HCT116 (cell line): ENCODE results near the gene MCL1. TPM values are rescaled to one million over a fixed set of nuclear protein-coding genes. Genes with fewer than 3 reads are reported as not detected.

Experiments used
- ATAC-seq: fragments of 200-7000 bp; cut with Tn5 transposase; 2 replicates; pipeline ENCODE4 v1.9.1; 2020; ENCODE audit warnings: mild to moderate bottlenecking, moderate library complexity
- BruUV-seq: library from RNA; stranded (reverse); fragments of 400-500 nt; replicated peaks from 2 replicates; lab custom pipeline; 2021; lab: Mats Ljungman, UMichigan
- CTCF ChIA-PET: fragments of 300-600 bp; sonication (Branson Sonifier 250); formaldehyde crosslinking; loops from one replicate; lab custom pipeline; 2021; ENCODE audit warnings: antibody characterized with exemption; lab: Charles Lee
- POLR2A ChIA-PET: fragments of 300-600, 350-600 bp; sonication (Branson Sonifier 250); formaldehyde crosslinking; loops from one replicate; lab custom pipeline; 2021; ENCODE audit warnings: antibody characterized with exemption; lab: Charles Lee
- RAD21 ChIA-PET, 2 experiments: fragments of 300-600 bp; sonication (Branson Sonifier 250); formaldehyde crosslinking; loops; one replicate each; lab custom pipeline; 2023; ENCODE audit warnings: low total read pairs in 2 of 2; ENCODE audit not compliant: uncharacterized antibody in 2 of 2, unreplicated experiment in 2 of 2, low non-redundant PET in 1 of 2; lab: Charles Lee
- DNase-seq: peaks from one replicate; pipeline ENCODE4 v3.0.0-alpha.2; 2010; ENCODE audit warnings: low read depth, low spot score
- H2AFZ ChIP-seq: fragments of 200-600 bp; shearing (Covaris generic), sonication (generic); 2 replicates; pipeline ENCODE4 v1.6.1; 2017; ENCODE audit warnings: low read depth, mixed run types, mixed read lengths, antibody characterized with exemption, low read length; ENCODE audit not compliant: poor library complexity, severe bottlenecking
- H3K27ac ChIP-seq: 2 replicates; pipeline ENCODE4 v1.5.1; 2012; ENCODE audit warnings: low read depth, low read length
- H3K27me3 ChIP-seq: fragments of 200-600 bp; sonication (generic); 2 replicates; pipeline ENCODE4 v1.6.1; 2016; ENCODE audit warnings: mixed run types, low read length, mixed read lengths; ENCODE audit not compliant: insufficient read depth
- H3K36me3 ChIP-seq, 2 experiments: fragments of 200-500 bp in 1 of 2; fragments of 200-600 bp in 1 of 2; sonication (Bioruptor generic) in 1 of 2; sonication (generic) in 1 of 2; 2 replicates each; pipeline versions ENCODE4 v1.5.1 to v1.6.1; 2014 to 2016; ENCODE audit warnings: low read length in 2 of 2, inconsistent platforms in 1 of 2, mixed read lengths in 1 of 2, mixed run types in 1 of 2; ENCODE audit not compliant: insufficient read depth in 2 of 2, control insufficient read depth in 1 of 2
- H3K4me1 ChIP-seq, 2 experiments: fragments of 200-600 bp in 1 of 2; sonication (generic) in 1 of 2; 2 replicates each; pipeline versions ENCODE4 v1.5.1 to v1.6.1; 2012 to 2017; ENCODE audit warnings: low read length in 2 of 2, inconsistent platforms in 1 of 2, mild to moderate bottlenecking in 1 of 2, mixed read lengths in 1 of 2, mixed run types in 1 of 2, moderate library complexity in 1 of 2; ENCODE audit not compliant: insufficient read depth in 2 of 2, control insufficient read depth in 1 of 2
- H3K4me2 ChIP-seq: fragments of 200-600 bp; sonication (generic); 2 replicates; pipeline ENCODE4 v1.6.1; 2017; ENCODE audit warnings: mixed run types, low read length, mixed read lengths
- H3K4me3 ChIP-seq, 2 experiments: fragments of 200-600 bp in 1 of 2; sonication (generic) in 1 of 2; replicated peaks in 1 of 2; 2 replicates each; pipeline ENCODE4 v1.5.1; 2011 to 2016; ENCODE audit warnings: low read length in 2 of 2, control low read depth in 1 of 2, low read depth in 1 of 2, mild to moderate bottlenecking in 1 of 2, mixed read lengths in 1 of 2, mixed run types in 1 of 2
- H3K79me2 ChIP-seq: fragments of 200-600 bp; sonication (generic); 2 replicates; pipeline ENCODE4 v1.6.1; 2017; ENCODE audit warnings: mild to moderate bottlenecking, mixed run types, low read length, moderate library complexity, mixed read lengths; ENCODE audit not compliant: insufficient read depth
- H3K9ac ChIP-seq: fragments of 200-600 bp; sonication (generic); 2 replicates; pipeline ENCODE4 v1.6.1; 2016; ENCODE audit warnings: low read length, mixed read lengths
- H3K9me2 ChIP-seq: fragments of 200-600 bp; sonication (generic), shearing (Covaris generic); 2 replicates; pipeline ENCODE4 v1.6.1; 2017; ENCODE audit warnings: mixed run types, mild to moderate bottlenecking, moderate library complexity; ENCODE audit not compliant: insufficient read depth
- H3K9me3 ChIP-seq, 2 experiments: fragments of 200-500 bp in 1 of 2; fragments of 200-600 bp in 1 of 2; sonication (Bioruptor generic) in 1 of 2; sonication (generic) in 1 of 2; 2 replicates each; pipeline ENCODE4 v1.6.1; 2014 to 2017; ENCODE audit warnings: low read length in 2 of 2, mixed read lengths in 2 of 2, inconsistent platforms in 1 of 2, low read depth in 1 of 2, mild to moderate bottlenecking in 1 of 2, mixed run types in 1 of 2, moderate library complexity in 1 of 2; ENCODE audit not compliant: control insufficient read depth in 1 of 2, insufficient read depth in 1 of 2
- H4K20me1 ChIP-seq: fragments of 200-600 bp; sonication (generic), shearing (Covaris generic); 2 replicates; pipeline ENCODE4 v1.6.1; 2017; ENCODE audit warnings: mixed run types, mild to moderate bottlenecking, moderate library complexity; ENCODE audit not compliant: insufficient read depth
- CBX3 ChIP-seq: IDR thresholded peaks from 2 replicates; pipeline ENCODE4 v1.6.1; 2012; ENCODE audit warnings: low read depth
- EGR1 ChIP-seq: IDR thresholded peaks from 2 replicates; pipeline ENCODE4 v1.6.1; 2012; ENCODE audit warnings: low read depth
- ELF1 ChIP-seq: IDR thresholded peaks from 2 replicates; pipeline ENCODE4 v1.6.1; 2012; ENCODE audit warnings: low read depth, borderline replicate concordance
- EZH2 ChIP-seq: fragments of 200-600 bp; sonication (generic); IDR thresholded peaks from 2 replicates; pipeline ENCODE4 v1.6.1; 2017; ENCODE audit warnings: antibody characterized with exemption, mixed run types
- EZH2phosphoT487 ChIP-seq: fragments of 200-600 bp; IDR thresholded peaks from 2 replicates; pipeline ENCODE4 v1.6.1; 2018; ENCODE audit warnings: antibody characterized with exemption, borderline replicate concordance
- JUND ChIP-seq: IDR thresholded peaks from 2 replicates; pipeline ENCODE4 v1.6.1; 2012
- POLR2A ChIP-seq: IDR thresholded peaks from 2 replicates; pipeline ENCODE4 v1.7.0; 2011; ENCODE audit warnings: borderline replicate concordance; ENCODE audit not compliant: insufficient read depth, insufficient read length; ENCODE audit errors: extremely low read depth
- POLR2AphosphoS5 ChIP-seq: IDR thresholded peaks from 2 replicates; pipeline ENCODE4 v1.6.1; 2011; ENCODE audit warnings: mild to moderate bottlenecking, low read depth, low read length, moderate library complexity
- RAD21 ChIP-seq: IDR thresholded peaks from 2 replicates; pipeline ENCODE4 v1.6.1; 2012; ENCODE audit warnings: low read depth, mild to moderate bottlenecking
- SP1 ChIP-seq: IDR thresholded peaks from 2 replicates; pipeline ENCODE4 v1.6.1; 2012; ENCODE audit warnings: low read depth
- SRF ChIP-seq: IDR thresholded peaks from 2 replicates; pipeline ENCODE4 v1.6.1; 2012; ENCODE audit warnings: low read depth
- TCF7L2 ChIP-seq: IDR thresholded peaks from 2 replicates; pipeline ENCODE4 v1.7.0; 2011; ENCODE audit warnings: borderline replicate concordance, inconsistent platforms; ENCODE audit not compliant: insufficient read depth, insufficient read length; ENCODE audit errors: extremely low read depth
- YY1 ChIP-seq: IDR thresholded peaks from 2 replicates; pipeline ENCODE4 v1.6.1; 2011; ENCODE audit warnings: low read length, low read depth, moderate library complexity, mild to moderate bottlenecking; ENCODE audit not compliant: insufficient replicate concordance; ENCODE audit errors: extremely low read depth
- ZFX ChIP-seq: fragments of 450-650 bp; IDR thresholded peaks from 2 replicates; pipeline ENCODE4 v1.6.1; 2017
- ZNF274 ChIP-seq: fragments of 200-500 bp; sonication (Bioruptor generic); IDR thresholded peaks from 2 replicates; pipeline ENCODE4 v1.6.1; 2014; ENCODE audit warnings: mild to moderate bottlenecking, low read depth, low read length, inconsistent platforms
- intact Hi-C: fragments of 100-400 bp; cut with micrococcal nuclease; formaldehyde crosslinking; loops from 2 replicates; pipeline ENCODE4 v1.10.0; 2022
- total RNA-seq: library from RNA; stranded (reverse); gene quantifications from one replicate; pipeline ENCODE4 v1.2.1, GENCODE V29; 2021; ENCODE audit not compliant: unreplicated experiment
- TF ChIP-seq, protein P1 (sequence below): IDR thresholded peaks from 2 replicates; pipeline ENCODE4 v1.6.1; 2012
- TF ChIP-seq, protein P2 (sequence below): IDR thresholded peaks from 2 replicates; pipeline ENCODE4 v1.6.1; 2011; ENCODE audit warnings: mild to moderate bottlenecking, low read length, moderate library complexity; ENCODE audit not compliant: insufficient replicate concordance; ENCODE audit errors: extremely low read depth
- TF ChIP-seq, protein P3 (sequence below): IDR thresholded peaks from 2 replicates; pipeline ENCODE4 v1.6.1; 2012; ENCODE audit warnings: low read depth

MCL1 gene
- total RNA-seq, 1 experiment from 2014 or later, result 146 TPM

- TF ChIP-seq ELF1, result no peak
- TF ChIP-seq TCF7L2, result no peak
- no peak for TF ChIP-seq CBX3
- TF ChIP-seq SP1, result no peak
- TF ChIP-seq SRF, result no peak
- TF ChIP-seq, protein P1, sequence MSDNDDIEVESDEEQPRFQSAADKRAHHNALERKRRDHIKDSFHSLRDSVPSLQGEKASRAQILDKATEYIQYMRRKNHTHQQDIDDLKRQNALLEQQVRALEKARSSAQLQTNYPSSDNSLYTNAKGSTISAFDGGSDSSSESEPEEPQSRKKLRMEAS, result no peak
These were observed 33.0 kb downstream of the MCL1 start (continued) for GRCh38 chr1:150546294-150546937.

DNA sequence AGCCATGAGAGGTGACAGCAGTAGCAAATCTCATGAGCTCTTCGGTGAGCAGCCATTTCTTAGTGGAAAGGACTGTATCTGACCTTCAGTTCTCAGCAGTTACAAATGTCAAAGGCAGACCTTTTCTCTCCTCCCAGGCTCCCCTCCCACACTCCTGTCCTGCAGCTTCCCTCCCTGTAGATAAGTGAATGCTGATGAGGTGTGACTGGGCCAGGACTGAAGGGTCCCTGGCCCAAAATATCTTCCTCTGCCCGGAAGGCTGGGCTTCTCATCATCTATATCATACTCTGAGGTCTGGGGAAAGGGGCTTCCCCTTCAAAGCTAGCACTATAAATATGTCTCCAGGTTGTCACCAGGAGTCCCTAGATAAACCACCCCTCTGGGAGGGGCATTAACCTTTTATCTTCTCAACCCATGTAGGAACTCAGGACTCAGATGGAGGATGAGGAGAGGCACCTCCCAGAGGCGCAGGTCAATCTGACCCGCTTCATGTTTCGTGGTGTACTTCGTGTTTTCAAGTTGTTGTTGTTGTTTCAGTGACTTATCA is 33.9 kb downstream of the MCL1 start:
- Histone ChIP-seq H3K27ac (no peak overlapping the region), H3K4me1 (peaks cover 6 to 18% of the 10 kb centered on the region in 2 experiments; a peak in 3 of 4 replicates), H2AFZ (no peak overlapping the region), H3K79me2 (no peaks in the 10 kb centered on the region), H3K9me3 (no peaks in the 10 kb centered on the region), H3K27me3 (no peaks in the 10 kb centered on the region), H3K9ac (no peak overlapping the region), H4K20me1 (no peaks in the 10 kb centered on the region), H3K9me2 (no peaks in the 10 kb centered on the region), H3K36me3 (no peaks in the 10 kb centered on the region), H3K4me2 (no peak overlapping the region), H3K4me3 (no peak overlapping the region)
- no TSS peak for BruUV-seq
- TF ChIP-seq EZH2, result no peak
- TF ChIP-seq EZH2phosphoT487, result no peak
- TF ChIP-seq, protein P1, result no peak
- no peak for TF ChIP-seq YY1
- TF ChIP-seq POLR2AphosphoS5, result no peak
- no peak for TF ChIP-seq TCF7L2
- no peak for TF ChIP-seq JUND
- TF ChIP-seq EGR1, result no peak
- TF ChIP-seq, protein P2, sequence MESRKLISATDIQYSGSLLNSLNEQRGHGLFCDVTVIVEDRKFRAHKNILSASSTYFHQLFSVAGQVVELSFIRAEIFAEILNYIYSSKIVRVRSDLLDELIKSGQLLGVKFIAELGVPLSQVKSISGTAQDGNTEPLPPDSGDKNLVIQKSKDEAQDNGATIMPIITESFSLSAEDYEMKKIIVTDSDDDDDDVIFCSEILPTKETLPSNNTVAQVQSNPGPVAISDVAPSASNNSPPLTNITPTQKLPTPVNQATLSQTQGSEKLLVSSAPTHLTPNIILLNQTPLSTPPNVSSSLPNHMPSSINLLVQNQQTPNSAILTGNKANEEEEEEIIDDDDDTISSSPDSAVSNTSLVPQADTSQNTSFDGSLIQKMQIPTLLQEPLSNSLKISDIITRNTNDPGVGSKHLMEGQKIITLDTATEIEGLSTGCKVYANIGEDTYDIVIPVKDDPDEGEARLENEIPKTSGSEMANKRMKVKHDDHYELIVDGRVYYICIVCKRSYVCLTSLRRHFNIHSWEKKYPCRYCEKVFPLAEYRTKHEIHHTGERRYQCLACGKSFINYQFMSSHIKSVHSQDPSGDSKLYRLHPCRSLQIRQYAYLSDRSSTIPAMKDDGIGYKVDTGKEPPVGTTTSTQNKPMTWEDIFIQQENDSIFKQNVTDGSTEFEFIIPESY, result no peak
- TF ChIP-seq POLR2A, result no peak
- TF ChIP-seq, protein P3, sequence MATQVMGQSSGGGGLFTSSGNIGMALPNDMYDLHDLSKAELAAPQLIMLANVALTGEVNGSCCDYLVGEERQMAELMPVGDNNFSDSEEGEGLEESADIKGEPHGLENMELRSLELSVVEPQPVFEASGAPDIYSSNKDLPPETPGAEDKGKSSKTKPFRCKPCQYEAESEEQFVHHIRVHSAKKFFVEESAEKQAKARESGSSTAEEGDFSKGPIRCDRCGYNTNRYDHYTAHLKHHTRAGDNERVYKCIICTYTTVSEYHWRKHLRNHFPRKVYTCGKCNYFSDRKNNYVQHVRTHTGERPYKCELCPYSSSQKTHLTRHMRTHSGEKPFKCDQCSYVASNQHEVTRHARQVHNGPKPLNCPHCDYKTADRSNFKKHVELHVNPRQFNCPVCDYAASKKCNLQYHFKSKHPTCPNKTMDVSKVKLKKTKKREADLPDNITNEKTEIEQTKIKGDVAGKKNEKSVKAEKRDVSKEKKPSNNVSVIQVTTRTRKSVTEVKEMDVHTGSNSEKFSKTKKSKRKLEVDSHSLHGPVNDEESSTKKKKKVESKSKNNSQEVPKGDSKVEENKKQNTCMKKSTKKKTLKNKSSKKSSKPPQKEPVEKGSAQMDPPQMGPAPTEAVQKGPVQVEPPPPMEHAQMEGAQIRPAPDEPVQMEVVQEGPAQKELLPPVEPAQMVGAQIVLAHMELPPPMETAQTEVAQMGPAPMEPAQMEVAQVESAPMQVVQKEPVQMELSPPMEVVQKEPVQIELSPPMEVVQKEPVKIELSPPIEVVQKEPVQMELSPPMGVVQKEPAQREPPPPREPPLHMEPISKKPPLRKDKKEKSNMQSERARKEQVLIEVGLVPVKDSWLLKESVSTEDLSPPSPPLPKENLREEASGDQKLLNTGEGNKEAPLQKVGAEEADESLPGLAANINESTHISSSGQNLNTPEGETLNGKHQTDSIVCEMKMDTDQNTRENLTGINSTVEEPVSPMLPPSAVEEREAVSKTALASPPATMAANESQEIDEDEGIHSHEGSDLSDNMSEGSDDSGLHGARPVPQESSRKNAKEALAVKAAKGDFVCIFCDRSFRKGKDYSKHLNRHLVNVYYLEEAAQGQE, result no peak
- TF ChIP-seq ZNF274, result no peak
- no peak for TF ChIP-seq RAD21
- no peak for TF ChIP-seq ZFX
- DNase-seq (no peak), ATAC-seq (no peak)
- POLR2A ChIA-PET, result no interaction called here
- CTCF ChIA-PET, result interaction anchor here (4.8 kb wide), 1 partner anchor 15 kb away, joined by 35 read pairs; no protein-coding TSS in a partner anchor
- RAD21 ChIA-PET, result no interaction called here
- intact Hi-C loops, result no loop called here
